ENCODE results near the gene UBE3C. TPM values are rescaled to one million over a fixed set of nuclear protein-coding genes. Genes with fewer than 3 reads are reported as not detected.

Gene UBE3C
- total RNA-seq, 1 experiment from 2014 or later = 87.6 TPM

- ATAC-seq = no peak
- H3K9me3 ChIP-seq (ENCODE audit: control insufficient read depth, insufficient read depth, low read depth, low read length) = no peaks in the 10 kb centered on the region
- no peak overlapping the region for H3K4me3 ChIP-seq (ENCODE audit: low read depth in 2 of 2, low read length in 2 of 2)
- intact Hi-C loops (cut with micrococcal nuclease; ENCODE audit: unreplicated experiment) (no loop called here), in situ Hi-C loops (cut with HindIII; ENCODE audit: low pct_unique_long_range_greater_than_20kb, low sequenced_read_pairs) (no loop called here)
- H3K27ac ChIP-seq (ENCODE audit: low read length) = no peak overlapping the region
- ChIA-PET POLR2A (interaction anchor here (0.6 kb wide), 1 partner anchor 111 kb away, joined by 3 read pairs; no protein-coding TSS in a partner anchor), CTCF (interaction anchor here (0.7 to 0.9 kb wide), 2 partner anchors 21 to 127 kb away, joined by 3 read pairs; no protein-coding TSS in a partner anchor)
- H3K27me3 ChIP-seq (ENCODE audit: control insufficient read depth, insufficient read depth, low read length) = no peaks in the 10 kb centered on the region
- TF ChIP-seq SIN3A (IDR thresholded peaks at IDR 0.05; ENCODE audit: borderline replicate concordance, insufficient read depth, low read depth, low read length) (no peak), CTCF (IDR thresholded peaks at IDR 0.05) (no peak), REST (IDR thresholded peaks at IDR 0.05; ENCODE audit: insufficient read depth in 1 of 2, low read depth in 2 of 2, low read length in 1 of 2) (no peak), POLR2AphosphoS5 (IDR thresholded peaks at IDR 0.05; ENCODE audit: low read depth, low read length) (no peak), TCF7L2 (IDR thresholded peaks at IDR 0.05; ENCODE audit: low read depth, low read length) (no peak)
- DNase-seq (ENCODE audit: low read depth, low spot score) = no peak
- peaks cover 29% of the 10 kb centered on the region for H3K4me1 ChIP-seq (ENCODE audit: control insufficient read depth, insufficient read depth, low read length)
- no peaks in the 10 kb centered on the region for H3K36me3 ChIP-seq (ENCODE audit: control insufficient read depth, insufficient read depth, low read length)
- no TSS peak for BruUV-seq (replicated peaks)
These were observed 139.6 kb downstream of the UBE3C start for GRCh38 chr7:157278167-157278790.

GRCh38 chr7:157278791-157279724 lies 140.3 kb downstream of the UBE3C start:
- DNase-seq (ENCODE audit: low read depth, low spot score) (no peak), ATAC-seq (no peak)
- H3K4me1 ChIP-seq (ENCODE audit: control insufficient read depth, insufficient read depth, low read length) = peaks cover 27% of the 10 kb centered on the region
- POLR2A ChIA-PET = no interaction called here
- in situ Hi-C loops (cut with HindIII; ENCODE audit: low pct_unique_long_range_greater_than_20kb, low sequenced_read_pairs) = no loop called here
- H3K36me3 ChIP-seq (ENCODE audit: control insufficient read depth, insufficient read depth, low read length) = no peaks in the 10 kb centered on the region
- intact Hi-C loops (cut with micrococcal nuclease; ENCODE audit: unreplicated experiment) = no loop called here
- H3K9me3 ChIP-seq (ENCODE audit: control insufficient read depth, insufficient read depth, low read depth, low read length) = no peaks in the 10 kb centered on the region
- BruUV-seq (replicated peaks) = no TSS peak
- CTCF ChIA-PET = no interaction called here
- no peak overlapping the region for H3K27ac ChIP-seq (ENCODE audit: low read length)
- no peaks in the 10 kb centered on the region for H3K27me3 ChIP-seq (ENCODE audit: control insufficient read depth, insufficient read depth, low read length)
- no peak overlapping the region for H3K4me3 ChIP-seq (ENCODE audit: low read depth in 2 of 2, low read length in 2 of 2)
- TF ChIP-seq SIN3A (IDR thresholded peaks at IDR 0.05; ENCODE audit: borderline replicate concordance, insufficient read depth, low read depth, low read length) (no peak), REST (IDR thresholded peaks at IDR 0.05; ENCODE audit: insufficient read depth in 1 of 2, low read depth in 2 of 2, low read length in 1 of 2) (no peak), CTCF (IDR thresholded peaks at IDR 0.05) (no peak), TCF7L2 (IDR thresholded peaks at IDR 0.05; ENCODE audit: low read depth, low read length) (no peak), POLR2AphosphoS5 (IDR thresholded peaks at IDR 0.05; ENCODE audit: low read depth, low read length) (no peak)

Measured in Panc1 (cell line).